Loucy (cell line): ENCODE data around the gene FEV.

Source experiments
- H2AFZ ChIP-seq: fragments of 200-600 bp; sonication (generic); 2 replicates; pipeline ENCODE4 v1.6.0; 2016; ENCODE audit warnings: antibody characterized with exemption, mild to moderate bottlenecking, low read length, moderate library complexity
- H3F3A ChIP-seq: fragments of 200-600 bp; 2 replicates; pipeline ENCODE4 v1.6.0; 2016; ENCODE audit warnings: antibody characterized with exemption, low read depth, mild to moderate bottlenecking
- H3K27me3 ChIP-seq: fragments of 200-600 bp; sonication (generic); 2 replicates; pipeline ENCODE4 v1.6.1; 2014; ENCODE audit warnings: low read length, mild to moderate bottlenecking; ENCODE audit not compliant: insufficient read depth, poor library complexity, severe bottlenecking
- H3K36me3 ChIP-seq: fragments of 200-600 bp; sonication (generic); 2 replicates; pipeline ENCODE4 v1.6.1; 2016; ENCODE audit warnings: low read length; ENCODE audit not compliant: insufficient read depth
- H3K4me1 ChIP-seq: fragments of 200-600 bp; sonication (generic); 2 replicates; pipeline ENCODE4 v1.5.1; 2014; ENCODE audit warnings: low read length, mild to moderate bottlenecking; ENCODE audit not compliant: insufficient read depth, poor library complexity, severe bottlenecking
- H3K4me2 ChIP-seq: fragments of 200-600 bp; sonication (generic); 2 replicates; pipeline ENCODE4 v1.6.0; 2014; ENCODE audit warnings: antibody characterized with exemption, low read length, low read depth, mild to moderate bottlenecking; ENCODE audit not compliant: poor library complexity, severe bottlenecking
- H3K4me3 ChIP-seq: fragments of 200-600 bp; sonication (generic); 2 replicates; pipeline ENCODE4 v1.5.1; 2014; ENCODE audit warnings: low read length, mild to moderate bottlenecking, mixed read lengths; ENCODE audit not compliant: poor library complexity, severe bottlenecking
- H3K79me2 ChIP-seq: fragments of 200-600 bp; sonication (generic); 2 replicates; pipeline ENCODE4 v1.6.1; 2014; ENCODE audit warnings: low read length; ENCODE audit not compliant: insufficient read depth
- H3K9ac ChIP-seq: fragments of 200-600 bp; sonication (generic); 2 replicates; pipeline ENCODE4 v1.6.0; 2014; ENCODE audit warnings: mild to moderate bottlenecking, low read depth, low read length, moderate library complexity; ENCODE audit not compliant: poor library complexity, severe bottlenecking
- H3K9me2 ChIP-seq: fragments of 200-600 bp; sonication (generic); replicated peaks from 2 replicates; pipeline ENCODE4 v1.6.1; 2016; ENCODE audit warnings: low read depth, low read length, mixed read lengths
- H3K9me3 ChIP-seq: fragments of 200-600 bp; sonication (generic); 2 replicates; pipeline ENCODE4 v1.6.1; 2014; ENCODE audit warnings: mild to moderate bottlenecking, antibody characterized with exemption, low read length, low read depth; ENCODE audit not compliant: insufficient read depth
- H4K20me1 ChIP-seq: fragments of 200-600 bp; sonication (generic); 2 replicates; pipeline ENCODE4 v1.6.0; 2014; ENCODE audit warnings: antibody characterized with exemption, low read length, mild to moderate bottlenecking; ENCODE audit not compliant: insufficient read depth, poor library complexity, severe bottlenecking
- EZH2phosphoT487 ChIP-seq: fragments of 200-600 bp; IDR thresholded peaks from 2 replicates; pipeline ENCODE4 v1.6.1; 2018; ENCODE audit warnings: antibody characterized with exemption, mild to moderate bottlenecking, moderate library complexity, borderline replicate concordance
- TF ChIP-seq, protein P1 (sequence below): fragments of 200-600 bp; sonication (generic); conservative IDR thresholded peaks from 2 replicates; pipeline ENCODE4 v1.5.1; 2014; ENCODE audit warnings: mild to moderate bottlenecking, antibody characterized with exemption, low read length

FEV gene

DNA sequence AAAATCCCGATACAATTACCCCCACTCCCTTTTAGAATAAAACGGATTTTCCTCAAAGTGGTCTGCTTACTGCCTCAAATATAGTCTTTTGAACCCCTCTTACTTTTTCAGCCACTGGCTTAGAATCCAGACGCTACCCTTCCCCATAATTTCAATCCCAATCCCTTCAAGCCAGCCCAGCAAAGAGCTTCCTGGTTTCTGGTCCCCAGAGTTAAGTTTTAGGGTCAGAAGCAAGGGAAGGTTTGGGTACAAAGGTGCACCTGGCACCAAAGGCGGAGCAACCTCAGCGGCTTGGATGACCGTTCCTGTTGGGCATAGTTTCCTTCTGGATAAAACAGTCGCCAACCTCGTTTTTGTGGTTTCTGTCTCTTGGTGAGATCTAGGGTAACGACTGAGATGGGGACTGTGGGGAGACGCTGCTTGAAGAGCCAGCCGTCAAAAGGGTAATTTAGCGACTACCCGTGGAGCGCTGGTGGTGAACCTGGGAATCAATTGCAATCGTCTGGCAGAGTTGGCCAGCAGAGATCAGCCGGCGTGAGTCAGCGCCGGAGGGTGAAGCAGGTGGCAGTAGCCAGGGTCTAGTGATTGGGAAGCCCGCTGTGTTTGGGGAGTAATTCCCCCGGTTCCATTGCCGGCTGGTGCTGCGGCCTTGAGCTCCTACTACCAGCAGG is 1.6 kb downstream of the FEV start:
- Histone ChIP-seq H2AFZ (no peak overlapping the region), H3K9me2 (no peaks in the 10 kb centered on the region), H3K9ac (no peak overlapping the region), H3K4me2 (no peak overlapping the region), H3K36me3 (no peaks in the 10 kb centered on the region), H4K20me1 (no peaks in the 10 kb centered on the region), H3K79me2 (no peaks in the 10 kb centered on the region), H3K4me1 (peaks cover 4% of the 10 kb centered on the region), H3F3A (no peaks in the 10 kb centered on the region), H3K9me3 (no peaks in the 10 kb centered on the region), H3K4me3 (no peak overlapping the region), H3K27me3 (no peaks in the 10 kb centered on the region)
- no peak for TF ChIP-seq EZH2phosphoT487
- TF ChIP-seq, protein P1, sequence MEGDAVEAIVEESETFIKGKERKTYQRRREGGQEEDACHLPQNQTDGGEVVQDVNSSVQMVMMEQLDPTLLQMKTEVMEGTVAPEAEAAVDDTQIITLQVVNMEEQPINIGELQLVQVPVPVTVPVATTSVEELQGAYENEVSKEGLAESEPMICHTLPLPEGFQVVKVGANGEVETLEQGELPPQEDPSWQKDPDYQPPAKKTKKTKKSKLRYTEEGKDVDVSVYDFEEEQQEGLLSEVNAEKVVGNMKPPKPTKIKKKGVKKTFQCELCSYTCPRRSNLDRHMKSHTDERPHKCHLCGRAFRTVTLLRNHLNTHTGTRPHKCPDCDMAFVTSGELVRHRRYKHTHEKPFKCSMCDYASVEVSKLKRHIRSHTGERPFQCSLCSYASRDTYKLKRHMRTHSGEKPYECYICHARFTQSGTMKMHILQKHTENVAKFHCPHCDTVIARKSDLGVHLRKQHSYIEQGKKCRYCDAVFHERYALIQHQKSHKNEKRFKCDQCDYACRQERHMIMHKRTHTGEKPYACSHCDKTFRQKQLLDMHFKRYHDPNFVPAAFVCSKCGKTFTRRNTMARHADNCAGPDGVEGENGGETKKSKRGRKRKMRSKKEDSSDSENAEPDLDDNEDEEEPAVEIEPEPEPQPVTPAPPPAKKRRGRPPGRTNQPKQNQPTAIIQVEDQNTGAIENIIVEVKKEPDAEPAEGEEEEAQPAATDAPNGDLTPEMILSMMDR = no peak

DNA sequence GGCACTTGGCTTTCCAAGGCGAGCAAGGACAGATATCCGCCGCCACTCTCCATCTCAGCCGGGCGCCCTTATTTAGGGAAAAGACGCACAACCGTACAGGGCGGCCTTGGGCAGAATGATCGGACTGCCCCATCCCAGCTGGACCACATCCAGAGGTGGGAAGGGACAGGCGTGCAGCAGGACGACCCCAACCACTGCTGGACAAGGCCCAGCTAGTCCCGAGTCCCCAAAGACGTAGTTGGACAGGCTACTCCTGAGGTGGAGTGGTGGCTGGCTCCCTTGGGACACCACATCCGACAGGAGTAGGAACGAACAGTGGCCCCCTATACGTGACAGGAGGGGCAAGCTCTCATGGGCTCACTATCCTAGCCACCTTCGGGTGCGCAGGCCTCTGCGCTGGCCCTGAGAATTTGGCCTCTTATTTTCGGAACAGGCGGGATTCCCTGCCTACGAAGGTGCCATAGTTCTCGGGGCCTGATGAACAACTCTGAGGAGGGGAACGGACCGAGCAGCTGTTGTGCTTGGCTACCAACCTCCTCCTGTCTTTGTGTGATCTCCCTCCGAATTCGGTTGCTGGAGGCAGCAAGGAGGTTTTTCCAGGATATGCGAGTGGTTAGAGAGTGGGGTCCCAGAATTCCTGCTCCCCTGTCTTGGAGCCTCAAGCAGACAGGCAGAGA is 2.3 kb downstream of the FEV start:
- Histone ChIP-seq H3K9me3 (no peaks in the 10 kb centered on the region), H3K4me3 (no peak overlapping the region), H3F3A (no peaks in the 10 kb centered on the region), H3K4me1 (peaks cover 4% of the 10 kb centered on the region), H3K4me2 (no peak overlapping the region), H3K9ac (no peak overlapping the region), H3K36me3 (no peaks in the 10 kb centered on the region), H3K79me2 (no peaks in the 10 kb centered on the region), H3K27me3 (no peaks in the 10 kb centered on the region), H2AFZ (no peak overlapping the region), H3K9me2 (no peaks in the 10 kb centered on the region), H4K20me1 (no peaks in the 10 kb centered on the region)
- no peak for TF ChIP-seq EZH2phosphoT487
- TF ChIP-seq, protein P1 = no peak

DNA sequence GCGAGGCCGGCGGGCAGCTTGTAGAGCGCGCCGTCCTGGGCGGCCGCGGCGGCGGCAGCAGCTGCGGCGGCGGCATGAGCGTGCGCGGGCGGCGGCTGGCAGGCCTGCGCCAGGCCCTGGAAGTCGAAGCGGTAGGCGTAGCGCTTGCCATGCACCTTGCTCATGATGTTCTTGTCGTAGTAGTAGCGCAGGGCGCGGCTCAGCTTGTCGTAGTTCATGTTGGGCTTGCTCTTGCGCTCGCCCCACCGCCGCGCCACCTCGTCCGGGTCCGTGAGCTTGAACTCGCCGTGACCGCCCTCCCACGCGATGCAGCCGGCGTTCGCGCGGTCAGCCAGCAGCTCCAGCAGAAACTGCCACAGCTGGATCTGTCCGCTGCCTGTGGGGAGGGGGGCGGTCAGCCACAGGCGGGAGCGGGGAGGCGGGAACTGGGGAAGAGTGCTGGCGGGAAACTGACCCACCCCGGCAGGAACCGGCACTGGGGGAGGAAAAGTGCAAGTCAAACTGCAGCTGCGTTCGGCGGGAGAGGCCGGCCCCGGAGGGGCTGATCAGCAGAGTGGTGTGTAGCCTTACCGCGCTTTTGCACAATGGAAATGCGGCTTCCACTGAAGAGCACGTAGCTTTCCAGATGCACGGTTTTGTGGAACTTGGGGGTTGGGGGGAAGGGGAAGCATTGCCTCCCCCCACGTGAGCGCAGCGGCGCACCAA is 3.0 kb downstream of the FEV start:
- H3K9me2 ChIP-seq = no peaks in the 10 kb centered on the region
- no peak overlapping the region for H3K4me2 ChIP-seq
- no peaks in the 10 kb centered on the region for H3F3A ChIP-seq
- TF ChIP-seq, protein P1 = no peak
- no peak for TF ChIP-seq EZH2phosphoT487
- no peaks in the 10 kb centered on the region for H3K27me3 ChIP-seq
- no peaks in the 10 kb centered on the region for H3K36me3 ChIP-seq
- H4K20me1 ChIP-seq = no peaks in the 10 kb centered on the region
- H2AFZ ChIP-seq = no peak overlapping the region
- H3K4me3 ChIP-seq = no peak overlapping the region
- no peaks in the 10 kb centered on the region for H3K79me2 ChIP-seq
- H3K4me1 ChIP-seq = peaks cover 4% of the 10 kb centered on the region
- no peaks in the 10 kb centered on the region for H3K9me3 ChIP-seq
- H3K9ac ChIP-seq = no peak overlapping the region
